GM12878 (cell line): Measurements from ENCODE around the gene MACF1. TPM values are rescaled to one million over a fixed set of nuclear protein-coding genes. Genes with fewer than 3 reads are reported as not detected.

Source experiments
- ATAC-seq: fragments of 200-7000 bp; cut with Tn5 transposase; 3 replicates; pipeline ENCODE4 v1.9.1; 2020; ENCODE audit warnings: mild to moderate bottlenecking, moderate library complexity
- BruUV-seq: library from RNA; stranded (reverse); fragments of 400-500 nt; replicated peaks from 2 replicates; lab custom pipeline; 2021; lab: Mats Ljungman, UMichigan
- CTCF ChIA-PET: fragments of 300-600 bp; sonication (Branson Sonifier 250); formaldehyde crosslinking; extraction: SDS; loops from one replicate; lab custom pipeline; 2021; ENCODE audit warnings: inconsistent platforms; lab: Yijun Ruan, JAX
- POLR2A ChIA-PET: fragments of 350-600 bp; formaldehyde crosslinking; extraction: SDS; loops from one replicate; lab custom pipeline; 2021; ENCODE audit warnings: inconsistent platforms; lab: Charles Lee
- RAD21 ChIA-PET: fragments of 300-600 bp; sonication (Branson Sonifier 250); formaldehyde crosslinking; loops from one replicate; lab custom pipeline; 2023; ENCODE audit warnings: antibody characterized with exemption; ENCODE audit not compliant: unreplicated experiment; lab: Charles Lee
- SMC1A ChIA-PET: fragments of 300-600 bp; sonication (Branson Sonifier 250); formaldehyde crosslinking; loops from one replicate; lab custom pipeline; 2023; ENCODE audit not compliant: unreplicated experiment, uncharacterized antibody; lab: Charles Lee
- DNase-seq: peaks from one replicate; pipeline ENCODE4 v3.0.0-alpha.2; 2011; ENCODE audit warnings: low read depth, low spot score
- FAIRE-seq: peaks from 3 replicates; lab custom pipeline; 2011; peaks lifted over from hg19 to GRCh38; lab: Jason Lieb, UNC
- H2AFZ ChIP-seq: 2 replicates; pipeline ENCODE4 v1.6.0; 2011; ENCODE audit warnings: low read depth, low read length, control low read depth; ENCODE audit not compliant: control insufficient read depth
- H3K27ac ChIP-seq: 2 replicates; pipeline ENCODE4 v1.5.1; 2011; ENCODE audit warnings: control low read depth; ENCODE audit not compliant: control insufficient read depth, insufficient read depth
- H3K27me3 ChIP-seq, 2 experiments: replicated peaks in 1 of 2; 2 replicates each; pipeline versions ENCODE4 v1.6.0 to v1.6.1; 2011; ENCODE audit warnings: low read length in 1 of 2; ENCODE audit not compliant: control insufficient read depth in 2 of 2, insufficient read depth in 2 of 2
- H3K36me3 ChIP-seq, 2 experiments: 2 replicates each; pipeline ENCODE4 v1.5.1; 2011; ENCODE audit warnings: low read length in 1 of 2; ENCODE audit not compliant: control insufficient read depth in 2 of 2, insufficient read depth in 2 of 2
- H3K4me1 ChIP-seq: 2 replicates; pipeline ENCODE4 v1.6.1; 2011; ENCODE audit warnings: mild to moderate bottlenecking, low read length, moderate library complexity, mixed read lengths; ENCODE audit not compliant: control insufficient read depth, insufficient read depth
- H3K4me2 ChIP-seq: 2 replicates; pipeline ENCODE4 v1.6.0; 2011; ENCODE audit warnings: control low read depth; ENCODE audit not compliant: control insufficient read depth, insufficient read depth
- H3K4me3 ChIP-seq: fragments of 200-600 bp; sonication (generic); 2 replicates; pipeline ENCODE4 v1.5.1; 2016
- H3K79me2 ChIP-seq: 2 replicates; pipeline ENCODE4 v1.6.0; 2011; ENCODE audit warnings: low read length; ENCODE audit not compliant: control insufficient read depth, insufficient read depth
- H3K9ac ChIP-seq: 2 replicates; pipeline ENCODE4 v1.8.0; 2011; ENCODE audit warnings: low read length, control low read depth, mixed read lengths; ENCODE audit not compliant: control insufficient read depth, insufficient read depth
- H3K9me3 ChIP-seq: replicated peaks from 3 replicates; pipeline ENCODE4 v1.5.1; 2011; ENCODE audit warnings: mild to moderate bottlenecking, low read length; ENCODE audit not compliant: control insufficient read depth, insufficient read depth
- H4K20me1 ChIP-seq: 2 replicates; pipeline ENCODE4 v1.6.0; 2011; ENCODE audit not compliant: control insufficient read depth, insufficient read depth
- ASH2L ChIP-seq: fragments of 300-600, 200-600 bp; sonication (generic); IDR thresholded peaks from 2 replicates; pipeline ENCODE4 v1.6.1; 2017; ENCODE audit warnings: low read depth, mild to moderate bottlenecking, borderline replicate concordance
- IKZF1 ChIP-seq: fragments of 450-650 bp; conservative IDR thresholded peaks from 2 replicates; pipeline ENCODE4 v1.6.1; 2017; ENCODE audit warnings: antibody characterized with exemption, mild to moderate bottlenecking
- LARP7 ChIP-seq: fragments of 450-650 bp; IDR thresholded peaks from 2 replicates; pipeline ENCODE4 v1.6.1; 2017; ENCODE audit warnings: mild to moderate bottlenecking
- MTA3 ChIP-seq: IDR thresholded peaks from 2 replicates; pipeline ENCODE4 v1.6.1; 2012; ENCODE audit warnings: low read length, inconsistent platforms, borderline replicate concordance
- SP1 ChIP-seq: IDR thresholded peaks from one replicate; pipeline ENCODE4 v1.6.1; 2011; ENCODE audit warnings: low read depth, low read length
- WGBS: methylation state at CpG from one replicate; pipeline ENCODE4 v1.1.6; 2016; ENCODE audit warnings: low lambda C conversion rate; ENCODE audit not compliant: insufficient replicate concordance, insufficient coverage; ENCODE audit errors: missing lambda C conversion rate; 5-methylcytosine and 5-hydroxymethylcytosine counted together
- in situ Hi-C: fragments of 300-500 bp; cut with MboI; formaldehyde crosslinking; loops from 9 replicates; pipeline ENCODE4 v1.14.3; 2018; ENCODE audit warnings: mixed read lengths
- intact Hi-C: fragments of 100-400 bp; cut with micrococcal nuclease; formaldehyde crosslinking; loops from one replicate; pipeline ENCODE4 v1.14.2; 2022; ENCODE audit not compliant: unreplicated experiment
- polyA plus RNA-seq, 11 experiments: library from polyadenylated mRNA; depleted of rRNA in 4 of 11; unstranded in 6 of 11; stranded (reverse) in 5 of 11; fragments of >200 nt; fragmentation: Nextera tagmentation in 4 of 11; fragmentation: Illumina TruSeq in 1 of 11; extraction: Ambion mirVana in 4 of 11; extraction: Trizol in 1 of 11; gene quantifications; 1 replicate in 1 of 11; 2 replicates in 10 of 11; pipeline versions ENCODE4 v1.2.1 to v1.2.3, GENCODE V29; 2011 to 2016; ENCODE audit warnings: inconsistent platforms in 2 of 11, missing spikeins in 2 of 11, low read depth in 1 of 11
- total RNA-seq, 4 experiments: library from RNA; depleted of rRNA in 3 of 4; stranded (reverse); fragments of >200 nt in 3 of 4; fragmentation: Illumina TruSeq in 1 of 4; extraction: Trizol in 1 of 4; gene quantifications; 2 replicates each; pipeline versions ENCODE4 v1.2.1 to v1.2.3, GENCODE V29; 2013 to 2021
- TF ChIP-seq, protein P1 (sequence below): fragments of 450-650 bp; IDR thresholded peaks from 2 replicates; pipeline ENCODE4 v1.6.1; 2017; ENCODE audit warnings: mild to moderate bottlenecking, low read depth, inconsistent platforms; ENCODE audit not compliant: poor library complexity, severe bottlenecking
- TF ChIP-seq, protein P2 (sequence below): fragments of 450-650 bp; formaldehyde crosslinking; IDR thresholded peaks from 2 replicates; pipeline ENCODE4 v1.4.0; 2022; ENCODE audit warnings: mild to moderate bottlenecking, moderate library complexity

Gene MACF1
- total and polyA plus RNA-seq, 10 of the 15 experiments (the other 5 are each of a cell fraction or from before 2014, with no cell fraction given) = 15.5 to 201 (median 76.9) TPM

DNA sequence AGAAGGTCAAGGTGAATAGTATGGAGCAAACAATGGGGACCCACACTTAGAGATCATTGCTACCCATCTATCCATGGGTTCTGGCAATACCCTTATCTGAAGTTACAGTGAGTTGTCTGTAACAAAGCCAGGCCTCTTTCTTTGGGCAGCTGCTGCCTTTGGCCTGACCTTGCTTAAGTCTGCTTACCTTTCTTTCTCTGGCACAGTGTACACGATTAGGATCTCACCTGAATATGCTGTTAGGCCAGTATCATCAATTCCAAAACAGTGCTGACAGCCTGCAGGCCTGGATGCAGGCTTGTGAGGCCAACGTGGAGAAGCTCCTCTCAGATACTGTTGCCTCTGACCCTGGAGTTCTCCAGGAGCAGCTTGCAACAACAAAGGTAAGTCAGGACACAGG, 154.0 kb downstream of the MACF1 start:
- ATAC-seq (no peak), DNase-seq (no peak)
- in situ Hi-C loops (no loop called here), intact Hi-C loops (no loop called here)
- Histone ChIP-seq H2AFZ (no peak overlapping the region), H3K27me3 (no peaks in the 10 kb centered on the region), H3K4me1 (no peaks in the 10 kb centered on the region), H3K9me3 (no peaks in the 10 kb centered on the region), H4K20me1 (no peaks in the 10 kb centered on the region)
- 91% methylated on average over 2 of the region's 2 CpGs for WGBS
- CTCF ChIA-PET = interaction anchor here (0.7 to 2.6 kb wide), 3 partner anchors 93 to 266 kb away, joined by 3 to 6 read pairs (median 4); no protein-coding TSS in a partner anchor
- TF ChIP-seq IKZF1 (no peak), MTA3 (no peak), ASH2L (no peak), LARP7 (no peak), SP1 (no peak)
- TF ChIP-seq, protein P1, sequence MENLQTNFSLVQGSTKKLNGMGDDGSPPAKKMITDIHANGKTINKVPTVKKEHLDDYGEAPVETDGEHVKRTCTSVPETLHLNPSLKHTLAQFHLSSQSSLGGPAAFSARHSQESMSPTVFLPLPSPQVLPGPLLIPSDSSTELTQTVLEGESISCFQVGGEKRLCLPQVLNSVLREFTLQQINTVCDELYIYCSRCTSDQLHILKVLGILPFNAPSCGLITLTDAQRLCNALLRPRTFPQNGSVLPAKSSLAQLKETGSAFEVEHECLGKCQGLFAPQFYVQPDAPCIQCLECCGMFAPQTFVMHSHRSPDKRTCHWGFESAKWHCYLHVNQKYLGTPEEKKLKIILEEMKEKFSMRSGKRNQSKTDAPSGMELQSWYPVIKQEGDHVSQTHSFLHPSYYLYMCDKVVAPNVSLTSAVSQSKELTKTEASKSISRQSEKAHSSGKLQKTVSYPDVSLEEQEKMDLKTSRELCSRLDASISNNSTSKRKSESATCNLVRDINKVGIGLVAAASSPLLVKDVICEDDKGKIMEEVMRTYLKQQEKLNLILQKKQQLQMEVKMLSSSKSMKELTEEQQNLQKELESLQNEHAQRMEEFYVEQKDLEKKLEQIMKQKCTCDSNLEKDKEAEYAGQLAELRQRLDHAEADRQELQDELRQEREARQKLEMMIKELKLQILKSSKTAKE = no peak
- TF ChIP-seq, protein P2, sequence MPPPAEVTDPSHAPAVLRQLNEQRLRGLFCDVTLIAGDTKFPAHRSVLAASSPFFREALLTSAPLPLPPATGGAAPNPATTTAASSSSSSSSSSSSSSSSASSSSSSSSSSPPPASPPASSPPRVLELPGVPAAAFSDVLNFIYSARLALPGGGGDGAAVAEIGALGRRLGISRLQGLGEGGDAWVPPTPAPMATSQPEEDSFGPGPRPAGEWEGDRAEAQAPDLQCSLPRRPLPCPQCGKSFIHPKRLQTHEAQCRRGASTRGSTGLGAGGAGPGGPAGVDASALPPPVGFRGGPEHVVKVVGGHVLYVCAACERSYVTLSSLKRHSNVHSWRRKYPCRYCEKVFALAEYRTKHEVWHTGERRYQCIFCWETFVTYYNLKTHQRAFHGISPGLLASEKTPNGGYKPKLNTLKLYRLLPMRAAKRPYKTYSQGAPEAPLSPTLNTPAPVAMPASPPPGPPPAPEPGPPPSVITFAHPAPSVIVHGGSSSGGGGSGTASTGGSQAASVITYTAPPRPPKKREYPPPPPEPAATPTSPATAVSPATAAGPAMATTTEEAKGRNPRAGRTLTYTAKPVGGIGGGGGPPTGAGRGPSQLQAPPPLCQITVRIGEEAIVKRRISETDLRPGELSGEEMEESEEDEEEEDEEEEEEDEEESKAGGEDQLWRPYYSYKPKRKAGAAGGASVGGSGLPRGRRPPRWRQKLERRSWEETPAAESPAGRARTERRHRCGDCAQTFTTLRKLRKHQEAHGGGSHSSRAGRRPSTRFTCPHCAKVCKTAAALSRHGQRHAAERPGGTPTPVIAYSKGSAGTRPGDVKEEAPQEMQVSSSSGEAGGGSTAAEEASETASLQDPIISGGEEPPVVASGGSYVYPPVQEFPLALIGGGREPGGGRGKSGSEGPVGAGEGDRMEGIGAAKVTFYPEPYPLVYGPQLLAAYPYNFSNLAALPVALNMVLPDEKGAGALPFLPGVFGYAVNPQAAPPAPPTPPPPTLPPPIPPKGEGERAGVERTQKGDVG (CRISPR knock-in tag) = no peak
- TF ChIP-seq, all 136 proteins: peak for 0
- Histone ChIP-seq H3K36me3 (peaks cover 15 to 44% of the 10 kb centered on the region in 2 experiments), H3K79me2 (no peaks in the 10 kb centered on the region), H3K4me2 (no peak overlapping the region), H3K4me3 (no peak overlapping the region), H3K27ac (no peak overlapping the region), H3K9ac (no peak overlapping the region)
- SMC1A ChIA-PET = interaction anchor here (1.3 to 1.8 kb wide), 2 partner anchors 166 to 260 kb away, joined by 3 to 4 read pairs; no protein-coding TSS in a partner anchor
- no TSS peak for BruUV-seq
- no peak for FAIRE-seq
- POLR2A ChIA-PET = no interaction called here
- RAD21 ChIA-PET = no interaction called here
